ENCODE measurements around the gene MESP2.
A peak's percentile ranks its signal among the peaks of the same experiment; 100 is the strongest.

MESP2 gene, protein sequence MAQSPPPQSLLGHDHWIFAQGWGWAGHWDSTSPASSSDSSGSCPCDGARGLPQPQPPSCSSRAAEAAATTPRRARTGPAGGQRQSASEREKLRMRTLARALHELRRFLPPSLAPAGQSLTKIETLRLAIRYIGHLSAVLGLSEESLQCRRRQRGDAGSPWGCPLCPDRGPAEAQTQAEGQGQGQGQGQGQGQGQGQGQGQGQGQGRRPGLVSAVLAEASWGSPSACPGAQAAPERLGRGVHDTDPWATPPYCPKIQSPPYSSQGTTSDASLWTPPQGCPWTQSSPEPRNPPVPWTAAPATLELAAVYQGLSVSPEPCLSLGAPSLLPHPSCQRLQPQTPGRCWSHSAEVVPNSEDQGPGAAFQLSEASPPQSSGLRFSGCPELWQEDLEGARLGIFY

DNA sequence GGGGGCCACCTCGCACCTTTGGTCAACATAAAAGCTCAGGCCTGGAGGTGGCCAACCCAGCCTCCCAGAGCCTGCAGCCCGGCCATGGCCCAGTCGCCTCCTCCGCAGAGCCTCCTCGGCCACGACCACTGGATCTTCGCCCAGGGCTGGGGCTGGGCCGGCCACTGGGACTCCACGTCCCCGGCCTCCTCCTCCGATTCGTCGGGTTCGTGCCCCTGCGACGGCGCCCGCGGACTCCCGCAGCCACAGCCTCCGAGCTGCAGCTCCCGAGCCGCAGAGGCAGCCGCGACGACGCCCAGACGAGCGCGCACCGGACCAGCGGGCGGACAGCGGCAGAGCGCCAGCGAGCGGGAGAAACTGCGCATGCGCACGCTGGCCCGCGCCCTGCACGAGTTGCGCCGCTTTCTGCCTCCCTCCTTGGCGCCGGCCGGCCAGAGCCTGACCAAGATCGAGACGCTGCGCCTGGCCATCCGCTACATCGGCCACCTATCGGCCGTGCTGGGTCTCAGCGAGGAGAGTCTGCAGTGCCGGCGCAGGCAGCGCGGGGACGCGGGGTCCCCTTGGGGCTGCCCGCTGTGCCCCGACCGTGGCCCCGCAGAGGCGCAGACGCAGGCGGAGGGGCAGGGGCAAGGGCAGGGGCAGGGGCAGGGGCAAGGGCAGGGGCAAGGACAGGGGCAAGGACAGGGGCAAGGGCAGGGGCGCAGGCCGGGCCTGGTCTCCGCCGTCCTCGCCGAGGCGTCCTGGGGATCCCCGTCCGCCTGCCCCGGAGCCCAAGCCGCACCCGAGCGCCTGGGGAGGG lies at the start of gene MESP2:
Gene MESP2 (plus strand): TSS at position 59 of the 799 bp plus-strand sequence. CDS start 26 bp downstream, at position 85.
- Mint-ChIP-seq H3K4me1 (no peaks in the 10 kb centered on the region), H3K36me3 (no peaks in the 10 kb centered on the region), H3K27ac (no peak within 1 kb of the TSS), H3K9me3 (no peaks in the 10 kb centered on the region), H3K4me3 (peak within 1 kb of the TSS; percentile 73), H3K27me3 (peaks cover 10% of the 10 kb centered on the region)

DNA sequence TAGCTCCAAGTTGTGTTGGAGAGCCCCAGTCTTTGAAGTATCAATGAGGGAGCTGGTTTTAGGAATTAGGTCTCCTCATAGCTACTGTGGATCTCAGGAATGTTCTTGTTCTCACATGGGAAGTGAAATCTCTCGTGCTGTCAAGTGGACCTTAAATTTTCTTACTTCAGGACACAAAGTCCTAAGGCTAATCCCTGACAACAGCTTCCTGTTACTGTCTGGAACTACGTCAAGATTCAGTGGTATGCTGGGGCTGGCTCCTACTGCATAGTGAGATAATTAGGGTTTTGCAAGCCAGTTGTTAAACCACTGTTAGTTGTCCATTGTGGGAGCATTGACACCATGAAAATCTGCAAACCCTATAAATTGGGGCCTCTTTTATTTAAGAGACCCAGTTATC lies 47.9 kb upstream of the MESP2 start:
- Mint-ChIP-seq H3K36me3 (peaks cover 2% of the 10 kb centered on the region), H3K4me3 (no peak overlapping the region), H3K4me1 (no peaks in the 10 kb centered on the region), H3K27me3 (no peaks in the 10 kb centered on the region), H3K27ac (no peak overlapping the region), H3K9me3 (no peaks in the 10 kb centered on the region)

DNA sequence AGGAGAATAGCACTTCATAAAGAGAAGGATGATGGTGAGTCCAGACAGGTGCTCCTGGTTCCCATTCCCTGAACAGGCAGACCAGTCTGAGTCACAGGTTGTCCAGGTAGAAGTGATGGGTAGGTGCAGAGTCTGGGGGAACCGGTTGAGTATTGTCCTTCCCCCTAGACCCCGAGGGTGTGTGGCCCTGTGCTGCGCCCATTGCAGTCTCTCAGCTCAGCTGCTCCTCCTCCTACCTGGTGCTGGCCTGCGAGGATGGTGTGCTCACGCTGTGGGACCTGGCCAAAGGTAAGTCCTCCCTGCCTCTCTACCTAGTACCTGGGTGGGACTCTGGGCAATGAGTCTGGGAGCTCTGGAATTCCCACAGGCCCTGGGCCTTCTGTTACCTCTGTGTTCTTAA lies 44.9 kb upstream of the MESP2 start:
- Mint-ChIP-seq H3K9me3 (no peaks in the 10 kb centered on the region), H3K27me3 (peaks cover 3% of the 10 kb centered on the region), H3K4me3 (no peak overlapping the region), H3K27ac (no peak overlapping the region), H3K36me3 (no peaks in the 10 kb centered on the region), H3K4me1 (no peaks in the 10 kb centered on the region)

DNA sequence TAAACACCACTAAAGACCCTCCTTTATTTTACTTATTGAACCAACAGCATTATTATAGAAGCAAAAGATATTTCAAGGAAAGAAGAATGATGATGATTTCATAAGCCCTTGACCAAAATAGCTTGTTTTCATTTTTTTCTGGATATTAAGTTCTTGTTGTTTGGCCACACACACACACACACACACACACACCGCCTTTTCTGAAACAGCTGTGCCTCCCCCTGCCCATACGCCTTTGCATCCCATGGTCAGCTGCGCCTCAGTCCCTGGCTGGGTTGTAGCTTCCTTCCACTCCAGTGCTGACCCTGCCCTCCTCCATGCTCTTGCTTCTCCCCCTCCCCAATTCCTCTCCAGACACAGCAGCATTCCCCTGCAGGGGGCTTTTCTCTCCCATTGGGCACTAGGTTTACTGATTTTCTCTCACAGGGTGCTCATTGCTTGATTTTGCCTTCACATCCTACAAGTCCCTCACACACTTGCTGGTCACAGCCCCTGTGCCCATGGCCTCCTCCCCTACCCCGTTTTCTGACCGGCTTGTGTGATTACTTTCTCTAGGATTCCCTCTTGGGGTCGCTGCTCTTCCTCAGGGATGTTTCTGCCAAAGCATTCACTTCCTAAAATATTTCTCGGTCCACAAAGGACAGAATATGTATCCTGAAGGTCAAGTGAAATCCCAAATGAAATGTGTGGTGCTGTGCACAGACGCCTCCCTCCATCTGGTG lies 43.5 kb upstream of the MESP2 start:
- Mint-ChIP-seq H3K36me3 (no peaks in the 10 kb centered on the region), H3K27me3 (peaks cover 3% of the 10 kb centered on the region), H3K4me1 (no peaks in the 10 kb centered on the region), H3K27ac (no peak overlapping the region), H3K9me3 (no peaks in the 10 kb centered on the region), H3K4me3 (no peak overlapping the region)

DNA sequence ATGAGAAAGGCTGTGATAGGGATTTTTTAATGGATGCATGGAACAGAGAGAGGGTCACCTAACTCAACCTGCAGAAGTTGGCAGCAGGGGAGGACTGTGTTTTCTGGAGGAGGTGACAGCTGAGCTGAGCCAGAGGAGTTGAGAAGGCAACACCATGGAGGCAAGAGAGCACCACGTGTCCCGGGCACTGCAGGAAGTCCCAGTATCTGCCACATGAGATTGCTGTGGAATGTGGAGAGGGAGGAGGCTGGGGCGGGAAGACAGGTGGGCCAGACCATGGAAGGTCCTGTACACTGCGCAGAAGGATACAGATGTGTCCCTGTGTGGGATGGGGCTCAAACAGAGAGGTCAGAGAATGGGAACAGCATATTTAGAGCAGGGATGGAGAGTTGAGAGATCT lies 40.4 kb upstream of the MESP2 start:
- no peaks in the 10 kb centered on the region for H3K9me3 Mint-ChIP-seq
- no peak overlapping the region for H3K4me3 Mint-ChIP-seq
- H3K27ac Mint-ChIP-seq, result no peak overlapping the region
- peaks cover 3% of the 10 kb centered on the region for H3K4me1 Mint-ChIP-seq
- H3K27me3 Mint-ChIP-seq, result peaks cover 3% of the 10 kb centered on the region
- no peaks in the 10 kb centered on the region for H3K36me3 Mint-ChIP-seq

DNA sequence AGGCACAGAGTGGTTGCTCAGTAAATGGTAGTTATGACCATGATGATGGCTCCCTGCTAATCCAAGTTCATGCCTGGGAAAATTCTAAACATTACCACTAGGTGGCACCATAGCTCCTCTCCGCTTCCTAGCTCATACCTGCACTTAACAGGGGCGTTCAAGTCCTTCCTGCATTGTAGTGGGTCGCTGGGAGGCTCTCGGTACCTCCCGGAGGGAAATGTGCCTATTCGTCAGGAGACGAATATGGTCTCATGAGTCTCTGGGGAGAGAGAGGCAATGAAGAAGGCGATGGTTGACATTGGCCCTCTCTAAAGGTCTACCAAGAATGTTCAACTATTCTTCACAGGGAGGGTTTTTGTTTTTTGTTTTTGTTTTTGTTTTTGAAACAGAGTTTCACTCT lies 36.0 kb upstream of the MESP2 start:
- no peak overlapping the region for H3K4me3 Mint-ChIP-seq
- H3K27ac Mint-ChIP-seq, result no peak overlapping the region
- peaks cover 3% of the 10 kb centered on the region for H3K4me1 Mint-ChIP-seq
- H3K36me3 Mint-ChIP-seq, result no peaks in the 10 kb centered on the region
- H3K27me3 Mint-ChIP-seq, result no peaks in the 10 kb centered on the region
- no peaks in the 10 kb centered on the region for H3K9me3 Mint-ChIP-seq

DNA sequence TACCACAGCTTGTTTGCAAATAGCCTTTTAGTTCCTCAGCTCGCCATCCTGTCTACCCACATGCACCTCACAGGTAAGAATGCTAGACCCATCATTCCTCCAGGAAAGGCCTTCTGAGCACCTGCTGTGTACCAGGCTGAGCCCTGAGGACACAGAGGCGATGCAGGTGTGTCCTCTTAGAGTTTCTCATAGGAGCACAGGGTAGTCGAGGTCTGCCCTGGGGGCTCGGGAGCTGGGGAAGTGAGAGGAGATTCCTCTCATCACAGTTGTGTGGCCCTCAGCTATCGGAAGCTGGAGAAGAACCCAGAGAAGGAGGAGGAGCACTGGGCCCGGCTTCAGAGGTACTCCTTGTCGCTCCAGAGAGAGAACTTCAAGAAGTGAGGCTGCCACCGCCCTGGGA lies 33.1 kb upstream of the MESP2 start:
- Mint-ChIP-seq H3K4me1 (peaks cover 3% of the 10 kb centered on the region), H3K27me3 (no peaks in the 10 kb centered on the region), H3K9me3 (no peaks in the 10 kb centered on the region)

DNA sequence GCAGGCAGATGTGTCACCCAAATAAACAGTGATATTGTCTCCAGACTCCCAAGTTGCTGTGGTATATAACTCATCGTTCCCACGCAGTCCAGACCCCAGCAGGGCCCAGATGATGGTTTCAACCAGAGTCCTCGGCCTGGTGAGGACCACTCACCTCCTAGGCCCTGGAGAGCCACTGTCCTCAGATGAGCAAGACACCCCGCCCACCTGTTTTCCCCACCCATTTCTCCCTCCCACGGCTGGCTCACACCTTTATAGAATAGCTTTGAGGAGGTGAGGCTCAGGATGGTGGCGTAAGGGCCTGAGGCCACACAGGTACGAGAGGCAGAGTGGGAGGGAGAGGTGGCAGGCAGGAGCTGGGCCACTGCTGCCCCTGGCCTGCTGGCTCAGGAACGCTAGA lies 32.5 kb upstream of the MESP2 start:
- H3K4me3 Mint-ChIP-seq, result no peak overlapping the region
- no peaks in the 10 kb centered on the region for H3K36me3 Mint-ChIP-seq
- H3K9me3 Mint-ChIP-seq, result no peaks in the 10 kb centered on the region
- H3K27ac Mint-ChIP-seq, result no peak overlapping the region
- no peaks in the 10 kb centered on the region for H3K27me3 Mint-ChIP-seq
- H3K4me1 Mint-ChIP-seq, result peaks cover 3% of the 10 kb centered on the region

More for the DNA sequence above, 33.1 kb upstream of the MESP2 start:
- H3K27ac Mint-ChIP-seq, result no peak overlapping the region
- no peak overlapping the region for H3K4me3 Mint-ChIP-seq
- H3K36me3 Mint-ChIP-seq, result no peaks in the 10 kb centered on the region

DNA sequence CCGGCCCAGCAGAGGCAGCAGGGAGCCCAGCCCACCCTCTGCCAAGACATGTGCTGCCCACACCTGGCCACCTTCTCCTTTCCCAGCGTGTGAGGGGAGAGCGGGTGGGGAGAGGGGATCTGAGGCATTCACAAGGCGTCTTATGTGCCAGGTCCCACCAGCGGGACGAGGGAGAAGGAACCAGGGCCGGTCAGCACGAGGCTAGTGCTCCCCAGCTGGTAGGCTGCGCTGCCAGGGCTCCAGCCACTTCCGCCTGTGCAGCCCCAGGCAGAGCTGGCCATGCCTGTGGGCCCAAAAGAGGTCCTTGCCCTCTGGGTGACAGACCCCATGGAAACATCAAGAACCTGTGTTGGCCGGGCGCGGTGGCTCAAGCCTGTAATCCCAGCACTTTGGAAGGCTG lies 31.0 kb upstream of the MESP2 start:
- no peak overlapping the region for H3K27ac Mint-ChIP-seq
- peaks cover 2% of the 10 kb centered on the region for H3K27me3 Mint-ChIP-seq
- H3K4me3 Mint-ChIP-seq, result no peak overlapping the region
- H3K4me1 Mint-ChIP-seq, result peaks cover 5% of the 10 kb centered on the region
- no peaks in the 10 kb centered on the region for H3K9me3 Mint-ChIP-seq
- H3K36me3 Mint-ChIP-seq, result no peaks in the 10 kb centered on the region

DNA sequence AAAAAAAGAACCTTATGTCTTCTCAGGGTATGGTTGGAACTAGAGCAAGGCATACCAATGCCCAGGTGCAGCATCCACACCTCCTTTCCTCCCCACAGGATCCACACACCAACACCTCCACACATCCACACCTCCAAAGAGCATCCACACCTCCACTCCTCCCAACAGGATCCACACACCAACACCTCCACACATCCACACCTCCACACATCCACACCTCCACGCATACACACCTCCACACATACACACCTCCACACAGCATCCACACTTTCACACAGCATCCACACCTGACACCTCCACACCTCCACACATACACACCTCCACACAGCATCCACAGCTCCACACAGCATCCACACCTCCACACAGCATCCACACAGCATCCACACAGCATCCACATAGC lies 30.4 kb upstream of the MESP2 start:
- Mint-ChIP-seq H3K36me3 (no peaks in the 10 kb centered on the region), H3K4me1 (peaks cover 4% of the 10 kb centered on the region), H3K27me3 (peaks cover 2% of the 10 kb centered on the region), H3K27ac (no peak overlapping the region), H3K9me3 (no peaks in the 10 kb centered on the region), H3K4me3 (no peak overlapping the region)

DNA sequence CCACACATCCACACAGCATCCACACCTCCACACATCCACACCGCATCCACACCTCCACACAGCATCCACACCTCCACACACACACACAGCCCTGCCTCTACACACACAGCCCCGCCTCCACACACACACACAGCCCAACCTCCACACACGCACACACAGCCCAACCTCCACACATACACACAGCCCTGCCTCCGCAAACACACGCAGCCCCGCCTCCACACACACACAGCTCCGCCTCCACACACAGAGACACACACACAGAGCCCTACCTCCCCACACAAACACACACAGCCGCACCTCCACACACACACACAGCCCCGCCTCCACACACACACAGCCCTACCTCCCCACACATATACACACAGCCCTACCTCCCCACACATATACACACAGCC lies 29.7 kb upstream of the MESP2 start:
- no peak overlapping the region for H3K4me3 Mint-ChIP-seq
- H3K4me1 Mint-ChIP-seq, result peaks cover 4% of the 10 kb centered on the region
- H3K27me3 Mint-ChIP-seq, result peaks cover 2% of the 10 kb centered on the region
- H3K27ac Mint-ChIP-seq, result no peak overlapping the region
- H3K36me3 Mint-ChIP-seq, result no peaks in the 10 kb centered on the region
- no peaks in the 10 kb centered on the region for H3K9me3 Mint-ChIP-seq

DNA sequence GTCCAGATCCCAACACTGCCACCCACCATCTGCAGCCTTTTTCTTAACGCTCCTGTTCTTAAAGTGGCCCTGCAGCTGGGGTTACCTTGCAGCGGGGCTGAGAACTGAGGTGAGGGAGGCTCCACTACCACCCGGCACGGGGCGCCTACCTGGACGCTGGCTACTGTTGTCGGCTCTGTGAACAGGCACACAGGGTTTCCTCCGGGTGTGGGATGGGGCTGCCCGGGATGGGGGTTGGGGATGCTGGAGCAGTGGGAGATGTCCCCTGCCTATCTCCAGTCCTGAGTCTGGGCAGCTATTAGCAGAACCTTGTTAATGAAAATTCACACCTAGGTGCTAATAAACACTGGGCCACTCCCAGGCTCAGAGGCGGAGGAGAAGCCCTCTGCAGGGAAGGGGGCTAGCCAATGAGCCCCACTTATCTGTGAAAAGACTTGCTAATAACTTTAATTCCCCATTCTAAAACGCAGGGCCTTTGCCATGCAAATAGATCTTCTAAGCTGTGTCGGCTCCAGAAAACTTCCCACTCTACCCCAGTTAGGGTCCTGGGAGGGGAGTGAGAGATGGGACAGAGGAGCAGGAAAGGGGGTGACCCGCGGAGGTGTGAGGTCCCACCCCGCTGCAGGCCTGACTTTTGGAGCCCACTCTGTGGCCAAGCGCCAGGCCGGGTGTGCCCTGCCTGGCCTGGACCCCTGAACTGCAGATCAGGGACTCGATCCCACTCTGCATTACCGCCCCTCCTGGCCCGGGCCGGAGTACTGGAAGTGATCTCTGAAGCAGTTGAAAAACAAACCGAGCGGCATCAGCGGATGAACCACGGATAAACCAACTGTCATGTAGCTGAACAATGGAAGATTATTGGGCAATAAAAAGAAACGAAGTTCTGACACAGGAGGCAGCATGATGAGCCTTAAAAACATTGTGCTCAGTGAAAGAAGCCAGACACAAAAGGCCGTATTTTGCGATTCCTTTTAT lies 28.1 kb upstream of the MESP2 start:
- no peak overlapping the region for H3K27ac Mint-ChIP-seq
- no peaks in the 10 kb centered on the region for H3K9me3 Mint-ChIP-seq
- H3K36me3 Mint-ChIP-seq, result no peaks in the 10 kb centered on the region
- H3K27me3 Mint-ChIP-seq, result peaks cover 3% of the 10 kb centered on the region
- peak overlapping the region; percentile 28 for H3K4me3 Mint-ChIP-seq
- peaks cover 4% of the 10 kb centered on the region for H3K4me1 Mint-ChIP-seq

DNA sequence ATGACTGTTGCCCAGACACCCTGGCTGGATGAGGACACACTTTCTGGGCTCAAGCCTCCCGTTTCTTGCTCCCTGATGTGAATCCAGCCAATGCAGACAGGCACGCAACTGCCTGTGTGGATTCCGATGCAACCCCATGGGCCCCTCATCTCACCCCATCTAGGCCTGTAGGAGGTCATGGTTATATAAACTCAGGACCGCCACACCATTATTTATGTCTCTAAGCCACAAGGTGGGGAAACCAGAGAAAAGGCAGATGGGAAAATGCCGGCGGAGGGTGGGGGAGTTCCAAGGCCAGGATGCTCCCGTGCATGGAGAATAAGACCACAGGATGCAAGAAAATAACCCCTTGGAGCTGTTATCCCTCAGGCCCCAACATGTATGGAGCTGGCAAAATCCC lies 27.1 kb upstream of the MESP2 start:
- H3K9me3 Mint-ChIP-seq, result no peaks in the 10 kb centered on the region
- peaks cover 5% of the 10 kb centered on the region for H3K27me3 Mint-ChIP-seq
- H3K4me1 Mint-ChIP-seq, result peaks cover 4% of the 10 kb centered on the region
- no peak overlapping the region for H3K27ac Mint-ChIP-seq
- no peak overlapping the region for H3K4me3 Mint-ChIP-seq
- no peaks in the 10 kb centered on the region for H3K36me3 Mint-ChIP-seq

DNA sequence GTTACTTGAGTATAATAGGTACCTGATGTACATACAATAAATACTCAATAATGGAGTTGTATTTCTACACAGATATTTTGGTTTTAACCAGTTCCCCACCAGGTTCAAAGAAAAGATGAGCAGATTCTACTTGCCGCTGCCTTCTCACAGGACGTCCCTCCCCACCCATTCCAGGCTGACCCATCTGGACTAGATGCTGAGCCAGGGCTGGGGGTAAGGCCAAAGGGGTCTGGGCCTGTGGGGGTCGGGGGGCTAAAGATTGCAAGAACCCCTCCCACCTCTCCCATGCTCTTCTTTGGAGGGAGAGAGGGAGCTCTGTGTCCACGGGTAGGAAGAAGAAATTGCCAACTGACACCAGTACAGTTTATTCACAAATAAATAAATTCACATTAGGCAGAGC lies 26.6 kb upstream of the MESP2 start:
- Mint-ChIP-seq H3K36me3 (no peaks in the 10 kb centered on the region), H3K27me3 (peaks cover 5% of the 10 kb centered on the region), H3K4me1 (peaks cover 4% of the 10 kb centered on the region), H3K27ac (no peak overlapping the region), H3K9me3 (no peaks in the 10 kb centered on the region), H3K4me3 (peak overlapping the region; percentile 84)
